RWPE2 (cell line): Measurements from ENCODE around the gene ACMSD.

Experiments
- ATAC-seq: fragments of 200-7000 bp; cut with Tn5 transposase; 3 replicates; pipeline ENCODE4 v1.9.1; 2021; ENCODE audit warnings: low read depth
- DNase-seq: peaks from one replicate; pipeline ENCODE4 v3.0.0-alpha.2; 2020; ENCODE audit warnings: low spot score
- H3K27ac ChIP-seq: fragments of 450-650 bp; 2 replicates; pipeline ENCODE4 v1.5.1; 2017; ENCODE audit warnings: mild to moderate bottlenecking; ENCODE audit not compliant: poor library complexity, severe bottlenecking
- H3K27me3 ChIP-seq: fragments of 250-450 bp; sonication (Bioruptor Pico); 2 replicates; pipeline ENCODE4 v1.5.1; 2021; ENCODE audit warnings: mild to moderate bottlenecking, moderate library complexity; ENCODE audit not compliant: insufficient read depth, poor library complexity, severe bottlenecking
- H3K36me3 ChIP-seq: fragments of 250-450 bp; sonication (Bioruptor Pico); 2 replicates; pipeline ENCODE4 v1.5.1; 2020; ENCODE audit warnings: low read depth, mild to moderate bottlenecking, moderate library complexity
- H3K4me1 ChIP-seq: fragments of 250-450 bp; sonication (Bioruptor Pico); 2 replicates; pipeline ENCODE4 v1.5.1; 2021; ENCODE audit warnings: mild to moderate bottlenecking, moderate library complexity; ENCODE audit not compliant: insufficient read depth, poor library complexity, severe bottlenecking
- H3K4me3 ChIP-seq: fragments of 250-450 bp; sonication (Bioruptor Pico); 2 replicates; pipeline ENCODE4 v1.5.1; 2021; ENCODE audit warnings: mild to moderate bottlenecking, moderate library complexity; ENCODE audit not compliant: severe bottlenecking
- H3K9me3 ChIP-seq: fragments of 250-450 bp; sonication (Bioruptor Pico); 2 replicates; pipeline ENCODE4 v1.5.1; 2021; ENCODE audit warnings: mild to moderate bottlenecking, moderate library complexity; ENCODE audit not compliant: severe bottlenecking
- TF ChIP-seq, protein P1 (sequence below): fragments of 450-650 bp; IDR thresholded peaks from one replicate; pipeline ENCODE4 v1.5.1; 2017; ENCODE audit warnings: mild to moderate bottlenecking, moderate library complexity; ENCODE audit not compliant: poor library complexity, severe bottlenecking

ACMSD gene

DNA sequence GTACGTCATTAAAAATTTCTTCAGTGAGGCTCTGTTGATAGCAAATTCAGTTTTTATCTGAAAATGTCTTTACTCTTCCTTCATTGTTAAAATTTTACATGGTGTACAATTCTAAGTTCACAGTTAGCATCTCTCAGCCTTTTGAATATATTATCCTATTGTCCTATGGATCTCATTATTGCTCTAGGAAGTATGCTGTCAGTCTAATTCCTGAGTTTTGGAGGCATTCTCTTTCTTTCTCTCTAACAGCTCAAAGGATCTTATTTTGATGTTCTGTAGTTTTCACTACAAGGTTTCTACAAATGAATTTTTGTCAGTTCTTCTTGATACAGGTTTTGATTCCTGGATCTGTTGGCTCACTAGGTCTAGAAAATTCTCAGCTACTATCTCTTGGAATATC lies 2.9 kb upstream of the ACMSD start:
- Histone ChIP-seq H3K4me1 (peaks cover 6% of the 10 kb centered on the region), H3K27ac (no peak overlapping the region), H3K4me3 (no peak overlapping the region), H3K36me3 (no peaks in the 10 kb centered on the region), H3K9me3 (peaks cover 6% of the 10 kb centered on the region), H3K27me3 (no peaks in the 10 kb centered on the region)
- TF ChIP-seq, protein P1, sequence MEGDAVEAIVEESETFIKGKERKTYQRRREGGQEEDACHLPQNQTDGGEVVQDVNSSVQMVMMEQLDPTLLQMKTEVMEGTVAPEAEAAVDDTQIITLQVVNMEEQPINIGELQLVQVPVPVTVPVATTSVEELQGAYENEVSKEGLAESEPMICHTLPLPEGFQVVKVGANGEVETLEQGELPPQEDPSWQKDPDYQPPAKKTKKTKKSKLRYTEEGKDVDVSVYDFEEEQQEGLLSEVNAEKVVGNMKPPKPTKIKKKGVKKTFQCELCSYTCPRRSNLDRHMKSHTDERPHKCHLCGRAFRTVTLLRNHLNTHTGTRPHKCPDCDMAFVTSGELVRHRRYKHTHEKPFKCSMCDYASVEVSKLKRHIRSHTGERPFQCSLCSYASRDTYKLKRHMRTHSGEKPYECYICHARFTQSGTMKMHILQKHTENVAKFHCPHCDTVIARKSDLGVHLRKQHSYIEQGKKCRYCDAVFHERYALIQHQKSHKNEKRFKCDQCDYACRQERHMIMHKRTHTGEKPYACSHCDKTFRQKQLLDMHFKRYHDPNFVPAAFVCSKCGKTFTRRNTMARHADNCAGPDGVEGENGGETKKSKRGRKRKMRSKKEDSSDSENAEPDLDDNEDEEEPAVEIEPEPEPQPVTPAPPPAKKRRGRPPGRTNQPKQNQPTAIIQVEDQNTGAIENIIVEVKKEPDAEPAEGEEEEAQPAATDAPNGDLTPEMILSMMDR: no peak
- DNase-seq (no peak), ATAC-seq (no peak)

DNA sequence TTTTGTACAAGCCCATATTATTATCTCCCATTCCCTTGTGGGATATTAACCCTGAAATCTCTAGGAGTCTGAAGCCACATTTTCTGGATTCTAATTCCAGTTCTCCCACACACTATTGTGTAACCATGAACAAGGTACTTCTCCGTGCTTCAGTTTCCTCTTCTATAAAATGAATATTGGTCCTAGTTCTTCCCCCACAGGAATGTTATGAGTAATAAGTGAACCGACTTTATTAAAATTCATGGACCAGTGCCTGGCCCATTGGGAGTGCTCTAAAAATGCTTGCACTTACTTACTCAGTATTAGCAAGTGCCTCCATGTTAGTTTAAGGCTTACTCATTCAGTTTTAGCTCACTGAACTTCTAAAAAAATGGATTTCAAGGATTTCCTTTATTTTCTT lies 1.4 kb upstream of the ACMSD start:
- TF ChIP-seq, protein P1: no peak
- Histone ChIP-seq H3K27me3 (no peaks in the 10 kb centered on the region), H3K36me3 (no peaks in the 10 kb centered on the region), H3K4me3 (no peak overlapping the region), H3K9me3 (peaks cover 6% of the 10 kb centered on the region), H3K4me1 (peaks cover 6% of the 10 kb centered on the region), H3K27ac (peak overlapping the region; percentile 57)
- ATAC-seq (peak; percentile 99), DNase-seq (no peak)

DNA sequence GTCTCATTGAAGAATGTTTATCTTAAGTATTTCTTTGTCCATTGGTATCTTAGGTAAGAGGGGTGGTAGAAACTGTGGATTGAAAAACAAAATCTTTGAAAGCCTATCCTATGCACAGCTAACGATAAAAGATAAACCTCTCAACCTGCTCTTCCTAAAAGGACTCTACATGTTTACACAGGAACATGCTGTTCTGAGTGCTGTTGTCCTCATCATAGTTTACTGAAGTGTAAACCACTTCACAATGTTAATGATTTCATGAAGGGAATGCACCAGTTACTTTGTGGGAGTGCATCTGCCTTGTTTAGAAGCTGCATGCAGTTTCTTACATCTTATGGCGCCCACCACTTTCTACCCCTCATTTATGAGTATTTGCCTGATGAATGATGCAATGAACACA lies 1.2 kb downstream of the ACMSD start:
- Histone ChIP-seq H3K27me3 (no peaks in the 10 kb centered on the region), H3K4me1 (peaks cover 6% of the 10 kb centered on the region), H3K4me3 (no peak overlapping the region), H3K9me3 (peaks cover 6% of the 10 kb centered on the region), H3K36me3 (no peaks in the 10 kb centered on the region), H3K27ac (no peak overlapping the region)
- ATAC-seq (no peak), DNase-seq (no peak)
- TF ChIP-seq, protein P1: no peak

DNA sequence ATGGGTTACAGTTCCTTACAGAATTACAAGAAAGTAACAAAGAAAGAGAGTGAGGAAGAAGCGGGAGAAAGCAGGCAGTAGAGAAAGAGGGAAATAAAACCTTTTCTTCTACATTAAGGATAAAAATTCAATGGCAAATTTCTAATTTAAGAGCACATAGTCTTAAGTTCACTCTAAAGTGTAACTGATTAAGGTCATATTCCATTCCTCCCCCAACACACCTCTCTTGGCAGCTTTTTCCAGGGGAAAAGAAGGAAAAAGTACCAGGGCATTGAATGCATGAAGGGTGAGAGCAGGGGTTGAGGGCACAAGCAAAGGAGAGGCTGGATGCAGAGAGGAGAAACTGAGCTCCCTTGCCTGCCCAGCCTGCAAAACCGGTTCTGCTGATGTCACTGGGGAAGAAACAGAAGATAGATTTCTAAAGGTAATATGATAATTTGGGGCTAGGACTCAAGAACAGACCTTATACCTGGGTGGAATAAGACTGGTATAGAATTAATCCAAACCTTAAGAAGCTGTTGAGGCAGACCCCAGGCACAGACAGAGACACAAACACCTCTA lies 4.6 kb downstream of the ACMSD start:
- no peak overlapping the region for H3K27ac ChIP-seq
- no peaks in the 10 kb centered on the region for H3K9me3 ChIP-seq
- H3K4me3 ChIP-seq: no peak overlapping the region
- TF ChIP-seq, protein P1: no peak
- no peak for ATAC-seq
- no peaks in the 10 kb centered on the region for H3K36me3 ChIP-seq
- no peaks in the 10 kb centered on the region for H3K27me3 ChIP-seq
- no peak for DNase-seq
- no peaks in the 10 kb centered on the region for H3K4me1 ChIP-seq

DNA sequence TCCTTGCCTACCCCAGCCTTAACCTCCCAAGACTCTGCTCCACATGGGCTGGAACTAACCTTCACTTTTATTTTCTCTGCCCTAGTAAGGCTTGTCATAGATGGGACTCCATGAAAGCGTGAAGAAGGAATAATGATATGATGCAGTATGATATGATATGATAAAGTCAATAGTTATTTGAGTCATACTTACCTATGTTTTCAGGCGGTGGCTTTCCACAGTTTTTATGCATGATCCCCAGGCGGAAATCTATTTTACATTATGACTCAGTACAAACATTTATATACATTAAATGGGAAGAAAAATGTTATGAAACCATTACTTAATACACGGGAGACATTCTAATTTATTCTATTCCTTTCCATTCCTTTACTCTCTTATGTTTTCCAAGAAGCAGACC lies 5.6 kb downstream of the ACMSD start:
- Histone ChIP-seq H3K4me3 (no peak overlapping the region), H3K4me1 (no peaks in the 10 kb centered on the region), H3K36me3 (no peaks in the 10 kb centered on the region), H3K9me3 (no peaks in the 10 kb centered on the region), H3K27ac (no peak overlapping the region), H3K27me3 (no peaks in the 10 kb centered on the region)
- DNase-seq (no peak), ATAC-seq (no peak)
- TF ChIP-seq, protein P1: no peak
